Hindlimb muscle (tissue), 1 donor: ENCODE results near the gene NFYC. TPM values are rescaled to one million over a fixed set of nuclear protein-coding genes. Genes with fewer than 3 reads are reported as not detected.

ENCODE experiments used
- DNase-seq: peaks from one replicate; pipeline ENCODE4 v3.0.0-alpha.2; 2013
- polyA plus RNA-seq: library from polyadenylated mRNA; unstranded; fragments of 120-200 nt; gene quantifications from one replicate; pipeline ENCODE4 v1.2.1, GENCODE V29; 2013; ENCODE audit not compliant: insufficient read length

The NFYC gene
- polyA plus RNA-seq, 1 donor = 63.2 TPM

- no peak for DNase-seq
Observed at GRCh38 chr1:40798366-40799281, 107.1 kb downstream of the NFYC start.

GRCh38 chr1:40799351-40799867 lies 107.9 kb downstream of the NFYC start:
- DNase-seq = peak; percentile 75

GRCh38 chr1:40801742-40802077 lies 110.2 kb downstream of the NFYC start:
- no peak for DNase-seq

GRCh38 chr1:40802078-40802741 lies 110.7 kb downstream of the NFYC start:
- DNase-seq = peak; percentile 81

GRCh38 chr1:40802742-40803113 lies 111.2 kb downstream of the NFYC start:
- no peak for DNase-seq

GRCh38 chr1:40803447-40803846 lies 111.9 kb downstream of the NFYC start:
- DNase-seq = no peak

- no peak for DNase-seq
Observed at GRCh38 chr1:40803902-40804301, 112.4 kb downstream of the NFYC start.

GRCh38 chr1:40806240-40806639 lies 114.7 kb downstream of the NFYC start:
- no peak for DNase-seq

- peak; percentile 77 for DNase-seq
Observed at GRCh38 chr1:40806731-40807695, 115.5 kb downstream of the NFYC start.

GRCh38 chr1:40808002-40808401 lies 116.5 kb downstream of the NFYC start:
- DNase-seq = no peak

GRCh38 chr1:40808444-40808843 lies 116.9 kb downstream of the NFYC start:
- DNase-seq = no peak

- DNase-seq = no peak
Observed at GRCh38 chr1:40808909-40809308, 117.4 kb downstream of the NFYC start.

- DNase-seq = no peak
Observed at GRCh38 chr1:40810927-40811326, 119.4 kb downstream of the NFYC start.

GRCh38 chr1:40815420-40815819 lies 123.9 kb downstream of the NFYC start:
- DNase-seq = no peak

GRCh38 chr1:40817791-40818263 lies 126.3 kb downstream of the NFYC start:
- DNase-seq = no peak

GRCh38 chr1:40818264-40818961 lies 126.9 kb downstream of the NFYC start:
- DNase-seq = no peak

GRCh38 chr1:40819101-40819500 lies 127.6 kb downstream of the NFYC start:
- DNase-seq = no peak

- no peak for DNase-seq
Observed at GRCh38 chr1:40820251-40820797, 128.8 kb downstream of the NFYC start.
